Loucy (cell line): Measurements from ENCODE around the gene TRPT1.

Source experiments
- H2AFZ ChIP-seq: fragments of 200-600 bp; sonication (generic); 2 replicates; pipeline ENCODE4 v1.6.0; 2016; ENCODE audit warnings: antibody characterized with exemption, mild to moderate bottlenecking, low read length, moderate library complexity
- H3F3A ChIP-seq: fragments of 200-600 bp; 2 replicates; pipeline ENCODE4 v1.6.0; 2016; ENCODE audit warnings: antibody characterized with exemption, low read depth, mild to moderate bottlenecking
- H3K27me3 ChIP-seq: fragments of 200-600 bp; sonication (generic); 2 replicates; pipeline ENCODE4 v1.6.1; 2014; ENCODE audit warnings: low read length, mild to moderate bottlenecking; ENCODE audit not compliant: insufficient read depth, poor library complexity, severe bottlenecking
- H3K36me3 ChIP-seq: fragments of 200-600 bp; sonication (generic); 2 replicates; pipeline ENCODE4 v1.6.1; 2016; ENCODE audit warnings: low read length; ENCODE audit not compliant: insufficient read depth
- H3K4me1 ChIP-seq: fragments of 200-600 bp; sonication (generic); 2 replicates; pipeline ENCODE4 v1.5.1; 2014; ENCODE audit warnings: low read length, mild to moderate bottlenecking; ENCODE audit not compliant: insufficient read depth, poor library complexity, severe bottlenecking
- H3K4me2 ChIP-seq: fragments of 200-600 bp; sonication (generic); 2 replicates; pipeline ENCODE4 v1.6.0; 2014; ENCODE audit warnings: antibody characterized with exemption, low read length, low read depth, mild to moderate bottlenecking; ENCODE audit not compliant: poor library complexity, severe bottlenecking
- H3K4me3 ChIP-seq: fragments of 200-600 bp; sonication (generic); 2 replicates; pipeline ENCODE4 v1.5.1; 2014; ENCODE audit warnings: low read length, mild to moderate bottlenecking, mixed read lengths; ENCODE audit not compliant: poor library complexity, severe bottlenecking
- H3K79me2 ChIP-seq: fragments of 200-600 bp; sonication (generic); 2 replicates; pipeline ENCODE4 v1.6.1; 2014; ENCODE audit warnings: low read length; ENCODE audit not compliant: insufficient read depth
- H3K9ac ChIP-seq: fragments of 200-600 bp; sonication (generic); 2 replicates; pipeline ENCODE4 v1.6.0; 2014; ENCODE audit warnings: mild to moderate bottlenecking, low read depth, low read length, moderate library complexity; ENCODE audit not compliant: poor library complexity, severe bottlenecking
- H3K9me2 ChIP-seq: fragments of 200-600 bp; sonication (generic); replicated peaks from 2 replicates; pipeline ENCODE4 v1.6.1; 2016; ENCODE audit warnings: low read depth, low read length, mixed read lengths
- H3K9me3 ChIP-seq: fragments of 200-600 bp; sonication (generic); 2 replicates; pipeline ENCODE4 v1.6.1; 2014; ENCODE audit warnings: mild to moderate bottlenecking, antibody characterized with exemption, low read length, low read depth; ENCODE audit not compliant: insufficient read depth
- H4K20me1 ChIP-seq: fragments of 200-600 bp; sonication (generic); 2 replicates; pipeline ENCODE4 v1.6.0; 2014; ENCODE audit warnings: antibody characterized with exemption, low read length, mild to moderate bottlenecking; ENCODE audit not compliant: insufficient read depth, poor library complexity, severe bottlenecking
- CTCF ChIP-seq: fragments of 200-600 bp; sonication (generic); conservative IDR thresholded peaks from 2 replicates; pipeline ENCODE4 v1.5.1; 2014; ENCODE audit warnings: mild to moderate bottlenecking, antibody characterized with exemption, low read length
- EZH2phosphoT487 ChIP-seq: fragments of 200-600 bp; IDR thresholded peaks from 2 replicates; pipeline ENCODE4 v1.6.1; 2018; ENCODE audit warnings: antibody characterized with exemption, mild to moderate bottlenecking, moderate library complexity, borderline replicate concordance

TRPT1 gene

GRCh38 chr11:64253043-64253442, 27.1 kb upstream of the TRPT1 start:
- Histone ChIP-seq H3K9ac (no peak overlapping the region), H4K20me1 (no peaks in the 10 kb centered on the region), H3K79me2 (peaks cover 5% of the 10 kb centered on the region; the same call in 1 of the 2 replicates), H3F3A (no peaks in the 10 kb centered on the region), H3K27me3 (no peaks in the 10 kb centered on the region), H3K4me2 (peak overlapping the region; percentile 82), H3K4me1 (peaks cover 26% of the 10 kb centered on the region), H3K9me3 (no peaks in the 10 kb centered on the region), H2AFZ (no peak overlapping the region), H3K36me3 (no peaks in the 10 kb centered on the region), H3K4me3 (no peak overlapping the region), H3K9me2 (no peaks in the 10 kb centered on the region)
- TF ChIP-seq CTCF: no peak
- TF ChIP-seq EZH2phosphoT487: no peak

GRCh38 chr11:64252003-64252872, 26.3 kb upstream of the TRPT1 start:
- H3K4me3 ChIP-seq: peak overlapping the region; percentile 84
- peak overlapping the region; percentile 68 for H3K9ac ChIP-seq
- H4K20me1 ChIP-seq: no peaks in the 10 kb centered on the region
- H3K79me2 ChIP-seq: peaks cover 5% of the 10 kb centered on the region; the same call in 1 of the 2 replicates
- peaks cover 26% of the 10 kb centered on the region for H3K4me1 ChIP-seq
- no peaks in the 10 kb centered on the region for H3K9me2 ChIP-seq
- H3K9me3 ChIP-seq: no peaks in the 10 kb centered on the region
- no peaks in the 10 kb centered on the region for H3K27me3 ChIP-seq
- no peaks in the 10 kb centered on the region for H3K36me3 ChIP-seq
- peak overlapping the region; percentile 82 for H3K4me2 ChIP-seq
- peak overlapping the region; percentile 75 for H2AFZ ChIP-seq
- TF ChIP-seq EZH2phosphoT487: no peak
- peak; percentile 51 for TF ChIP-seq CTCF
- peaks cover 3% of the 10 kb centered on the region; the same call in 1 of the 2 replicates for H3F3A ChIP-seq

GRCh38 chr11:64251753-64252002, 25.7 kb upstream of the TRPT1 start:
- Histone ChIP-seq H3K79me2 (peaks cover 5% of the 10 kb centered on the region; the same call in 1 of the 2 replicates), H3F3A (peaks cover 3% of the 10 kb centered on the region; the same call in 1 of the 2 replicates), H3K9me3 (no peaks in the 10 kb centered on the region), H3K9ac (peak overlapping the region; percentile 68), H3K9me2 (no peaks in the 10 kb centered on the region), H4K20me1 (no peaks in the 10 kb centered on the region), H3K4me2 (peak overlapping the region; percentile 82), H3K4me3 (peak overlapping the region; percentile 84), H3K27me3 (no peaks in the 10 kb centered on the region), H2AFZ (peak overlapping the region; percentile 75), H3K4me1 (peaks cover 30% of the 10 kb centered on the region), H3K36me3 (no peaks in the 10 kb centered on the region)
- no peak for TF ChIP-seq EZH2phosphoT487
- no peak for TF ChIP-seq CTCF
